GM19025 (cell line): Measurements from ENCODE around the gene ME3.
A peak's percentile ranks its signal among the peaks of the same experiment; 100 is the strongest.
"Not testable (repeated sequence)": the region's sequence is repeated elsewhere in the genome, so short reads cannot be mapped to it uniquely, and the experiment has no call there.

Experiments used
- ATAC-seq: cut with Tn5 transposase; IDR thresholded peaks from one replicate; pipeline ENCODE4 v1.9.1; 2021; ENCODE audit warnings: mild to moderate bottlenecking, low read depth, moderate library complexity; ENCODE audit not compliant: unreplicated experiment

The ME3 gene

GRCh38 chr11:86569109-86569508 is 103.3 kb downstream of the ME3 start:
- ATAC-seq = no peak

DNA sequence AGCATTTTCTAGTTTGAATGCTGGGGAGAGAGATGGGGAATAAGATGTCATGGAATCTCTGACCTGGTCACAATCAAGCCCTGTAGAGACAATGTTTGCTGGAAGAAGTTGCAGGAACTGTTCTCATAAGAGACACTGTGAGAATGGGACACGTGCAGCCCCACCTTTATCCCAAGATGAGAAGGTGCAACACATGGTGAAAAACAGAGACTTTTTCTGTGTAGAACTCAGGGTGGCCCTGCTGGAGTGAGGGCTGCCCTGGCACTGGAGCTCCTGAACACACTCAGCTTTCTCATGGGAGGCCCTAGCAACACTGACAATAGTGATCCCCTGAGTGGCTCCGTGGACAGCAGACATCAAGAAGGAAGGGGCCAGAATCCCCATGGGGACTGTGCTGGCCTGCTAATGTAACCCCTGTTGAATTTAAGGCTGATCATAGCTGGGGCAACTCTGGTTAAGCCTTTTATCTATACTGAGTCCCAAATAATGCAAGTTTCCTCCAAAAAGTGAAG is 106.6 kb downstream of the ME3 start:
- ATAC-seq = no peak

DNA sequence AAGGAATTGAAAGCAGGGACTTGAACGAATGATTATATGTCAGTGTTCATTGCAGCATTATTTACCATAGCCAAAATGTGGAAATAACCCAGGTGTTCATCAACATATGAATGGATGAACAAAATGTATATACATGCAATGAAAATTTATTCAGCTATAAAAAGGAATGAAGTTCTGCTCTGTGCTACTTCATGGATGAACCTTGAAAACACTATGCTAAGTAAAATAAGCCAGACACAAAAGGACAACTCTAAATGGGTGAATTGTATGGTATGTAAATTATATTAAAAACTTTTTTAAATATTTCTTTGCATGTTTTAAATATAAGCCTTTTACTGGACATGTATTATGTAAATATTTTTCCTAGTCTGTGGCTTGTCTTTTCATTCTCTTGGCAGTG is 107.0 kb downstream of the ME3 start:
- ATAC-seq = no peak

GRCh38 chr11:86562842-86563241 is 109.6 kb downstream of the ME3 start:
- ATAC-seq = not testable (repeated sequence)

- no peak for ATAC-seq
Observed at GRCh38 chr11:86559311-86559945, 113.0 kb downstream of the ME3 start.

DNA sequence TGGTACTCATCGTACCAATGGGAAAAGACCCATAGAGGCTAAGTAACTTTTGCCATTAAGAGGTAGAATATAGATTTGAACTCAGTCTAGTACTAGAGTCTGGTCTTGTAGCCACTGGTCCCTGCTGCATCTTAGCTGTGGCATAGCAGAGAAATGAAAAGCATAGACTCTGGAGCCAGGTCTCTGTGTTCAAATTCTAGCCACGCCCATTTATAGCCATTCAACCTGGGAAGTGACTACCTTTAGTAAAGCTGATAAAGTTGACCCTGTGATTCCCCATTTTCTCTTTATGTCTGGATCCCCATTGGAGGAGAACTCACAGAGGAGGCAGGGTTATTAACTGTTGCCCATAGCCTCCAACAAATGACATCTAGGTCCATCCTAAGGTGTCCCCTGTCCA is 113.6 kb downstream of the ME3 start:
- no peak for ATAC-seq

DNA sequence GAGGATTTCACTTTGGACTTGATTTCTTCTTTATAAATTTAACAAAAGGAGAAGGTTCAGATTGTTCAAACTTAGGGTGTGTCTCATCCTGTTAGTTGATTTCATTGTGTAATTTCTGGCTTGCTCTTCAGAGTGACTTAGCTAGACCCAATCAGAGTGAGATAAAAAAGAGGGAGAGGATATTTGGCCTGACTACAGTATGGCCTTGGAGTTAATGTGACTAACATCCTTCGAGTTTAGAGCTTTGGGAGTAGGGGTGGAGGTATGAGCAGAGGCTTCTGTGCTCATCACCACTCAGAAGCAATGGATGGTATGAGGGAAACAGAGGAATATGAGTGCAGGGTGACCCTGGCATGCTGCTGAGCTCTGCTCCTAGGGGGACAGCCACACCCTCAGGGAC is 114.2 kb downstream of the ME3 start:
- no peak for ATAC-seq

DNA sequence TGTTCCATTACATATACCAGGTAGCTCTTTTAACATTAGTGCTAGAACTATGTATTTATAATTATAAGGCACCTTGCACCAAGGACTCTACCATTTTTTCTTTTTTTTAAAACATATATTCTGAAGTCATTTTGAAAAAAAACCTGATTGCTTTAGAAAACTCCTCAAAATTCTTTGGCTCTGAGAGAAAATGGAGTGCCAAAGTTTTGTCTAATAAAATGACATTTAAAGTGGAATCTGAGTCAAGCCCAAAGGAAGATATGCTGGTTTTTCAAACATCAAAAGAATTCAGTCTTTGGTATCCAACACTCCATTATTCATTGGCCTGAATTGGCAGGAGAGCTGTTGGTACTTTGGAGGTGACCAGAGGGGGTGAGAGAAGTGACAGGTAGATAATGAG is 116.5 kb downstream of the ME3 start:
- no peak for ATAC-seq

DNA sequence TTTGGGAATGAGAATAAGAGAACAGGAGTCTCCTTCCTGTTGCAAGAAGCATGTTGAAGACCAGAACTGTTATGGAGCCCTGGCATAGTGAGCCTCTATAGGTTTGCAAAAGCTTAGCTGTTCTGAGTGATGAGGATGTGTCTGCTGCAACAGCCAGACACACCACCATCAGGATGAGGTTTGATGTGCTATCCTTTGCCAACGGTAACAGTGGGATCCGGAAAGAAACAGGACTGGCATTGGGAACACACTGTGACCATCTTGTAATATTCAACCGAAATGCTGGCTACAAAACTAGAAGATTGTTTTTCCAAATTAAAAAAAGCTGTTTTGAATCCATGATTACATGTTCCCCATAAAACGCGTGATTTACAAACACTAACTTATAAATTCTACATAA is 117.0 kb downstream of the ME3 start:
- no peak for ATAC-seq

GRCh38 chr11:86553265-86553664 is 119.2 kb downstream of the ME3 start:
- no peak for ATAC-seq

GRCh38 chr11:86551288-86552092 is 120.9 kb downstream of the ME3 start:
- ATAC-seq = peak; percentile 70

GRCh38 chr11:86550757-86551156 is 121.7 kb downstream of the ME3 start:
- ATAC-seq = no peak

- ATAC-seq = no peak
Observed at GRCh38 chr11:86548271-86548917, 124.0 kb downstream of the ME3 start.

DNA sequence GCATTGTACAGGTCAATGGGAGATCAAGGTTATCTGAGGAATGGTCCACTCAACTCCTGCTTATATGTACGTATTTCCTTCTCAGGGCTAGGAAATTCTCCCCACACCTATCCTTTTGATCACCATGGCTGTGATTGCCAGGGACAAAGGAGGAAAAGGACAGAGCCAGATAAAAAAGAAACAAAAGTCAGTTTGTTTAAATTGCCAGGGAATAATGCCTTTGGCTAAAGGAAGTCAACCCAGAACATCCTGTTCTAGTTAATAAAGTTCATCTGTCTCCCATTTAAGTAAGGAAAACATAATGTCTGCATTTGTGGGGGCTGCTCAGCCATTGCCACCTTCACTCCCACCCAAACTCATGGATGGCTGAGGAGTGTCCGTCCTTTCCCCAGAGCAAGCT is 124.7 kb downstream of the ME3 start:
- no peak for ATAC-seq

DNA sequence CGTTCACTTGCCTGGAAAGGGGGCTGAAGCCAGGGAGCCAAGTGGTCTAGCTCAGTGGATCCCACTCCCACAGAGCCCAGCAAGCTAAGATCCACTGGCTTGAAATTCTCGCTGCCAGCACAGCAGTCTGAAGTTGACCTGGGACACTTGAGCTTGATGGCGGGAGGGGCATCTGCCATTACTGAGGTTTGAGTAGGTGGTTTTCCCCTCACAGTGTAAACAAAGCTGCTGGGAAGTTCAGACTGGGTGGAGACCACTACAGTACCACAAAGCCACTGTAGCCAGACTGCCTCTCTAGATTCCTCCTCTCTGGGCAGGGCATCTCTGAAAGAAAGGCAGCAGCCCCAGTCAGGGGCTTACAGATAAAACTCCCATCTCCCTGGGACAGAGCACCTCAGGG is 131.1 kb downstream of the ME3 start:
- ATAC-seq = not testable (repeated sequence)

DNA sequence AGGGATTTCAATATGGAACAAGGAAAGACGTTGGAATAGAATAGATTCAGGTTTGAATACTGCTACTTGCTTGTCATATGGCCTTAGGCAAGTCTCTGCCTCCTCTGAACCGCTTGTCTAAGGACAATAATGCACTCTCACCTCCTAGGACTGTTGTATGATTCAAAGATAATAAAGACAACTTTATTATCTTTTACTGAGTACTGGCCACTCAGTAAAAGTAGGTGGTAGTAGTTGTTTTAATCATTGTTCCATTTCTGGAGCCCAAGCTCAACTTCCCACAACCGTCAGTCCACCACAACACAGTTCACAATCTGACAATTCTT is 134.2 kb downstream of the ME3 start:
- ATAC-seq = no peak

- ATAC-seq = no peak
Observed at GRCh38 chr11:86537541-86538222, 134.7 kb downstream of the ME3 start.

- ATAC-seq = no peak
Observed at GRCh38 chr11:86535773-86536172, 136.6 kb downstream of the ME3 start.

DNA sequence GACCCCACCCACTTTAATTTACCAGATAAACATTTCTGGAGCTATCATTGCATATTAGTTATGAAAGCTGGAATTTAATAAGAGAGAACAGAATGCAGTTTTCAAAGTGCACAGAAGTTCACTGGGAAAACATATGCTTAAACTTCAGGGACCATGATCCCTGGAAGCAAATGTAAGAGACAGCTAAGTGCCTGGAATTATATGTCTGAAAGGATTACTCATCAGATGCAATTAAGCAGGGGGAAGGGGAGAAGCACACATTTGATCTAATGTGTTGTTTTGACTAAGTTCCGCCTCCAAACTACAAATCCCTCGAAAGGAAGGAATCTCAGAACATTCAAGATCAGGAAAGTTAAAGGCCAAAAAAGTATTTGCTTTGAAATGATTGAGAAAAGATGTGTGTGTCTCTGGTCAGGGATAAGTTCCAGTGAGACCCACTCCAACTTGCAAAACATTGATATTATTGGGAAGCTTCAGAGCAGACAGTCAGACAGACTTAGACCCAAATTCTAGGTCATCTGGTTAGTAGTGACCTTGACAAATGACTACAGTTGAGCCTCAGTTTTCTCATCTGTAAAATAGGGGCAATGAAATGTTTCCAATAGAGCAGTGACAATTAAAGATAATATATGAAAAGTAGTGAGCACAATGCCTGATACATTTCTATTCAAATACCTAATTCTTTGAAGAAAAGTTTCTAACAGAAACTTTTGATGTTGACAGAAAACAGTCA is 147.6 kb downstream of the ME3 start:
- no peak for ATAC-seq
